ENCODE measurements around the gene SCNN1A.

DNA sequence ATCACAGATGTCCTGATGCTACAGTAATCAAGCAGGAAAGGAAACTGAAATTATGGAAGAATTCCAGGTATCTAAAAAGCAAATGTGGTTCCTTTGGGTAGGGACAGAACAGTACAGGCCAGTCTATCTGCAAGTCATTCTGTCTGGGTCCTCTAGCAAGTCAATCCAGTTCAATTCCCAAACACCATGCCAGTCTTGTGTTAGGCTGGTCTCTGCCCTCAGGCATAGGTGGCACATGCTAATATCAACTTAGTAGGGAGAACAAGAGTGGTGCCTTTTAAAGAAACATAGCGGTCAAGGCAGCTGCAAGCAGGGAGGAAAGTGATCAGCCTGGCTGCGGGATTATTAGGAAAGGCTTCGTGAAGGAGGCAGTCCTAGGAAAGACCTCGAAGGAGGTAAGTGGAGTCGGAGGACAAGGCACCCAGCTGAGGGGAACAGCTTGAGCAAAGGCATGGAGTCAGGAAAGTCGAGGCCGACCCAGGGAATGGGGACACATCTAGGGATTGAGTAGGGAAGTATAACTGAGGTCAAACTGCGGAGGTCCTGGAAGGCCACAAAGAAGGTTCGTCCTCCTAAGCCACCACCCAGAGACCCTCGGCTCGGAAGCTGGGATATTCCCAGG is 68.7 kb downstream of the SCNN1A start:
- TF ChIP-seq, protein P1, sequence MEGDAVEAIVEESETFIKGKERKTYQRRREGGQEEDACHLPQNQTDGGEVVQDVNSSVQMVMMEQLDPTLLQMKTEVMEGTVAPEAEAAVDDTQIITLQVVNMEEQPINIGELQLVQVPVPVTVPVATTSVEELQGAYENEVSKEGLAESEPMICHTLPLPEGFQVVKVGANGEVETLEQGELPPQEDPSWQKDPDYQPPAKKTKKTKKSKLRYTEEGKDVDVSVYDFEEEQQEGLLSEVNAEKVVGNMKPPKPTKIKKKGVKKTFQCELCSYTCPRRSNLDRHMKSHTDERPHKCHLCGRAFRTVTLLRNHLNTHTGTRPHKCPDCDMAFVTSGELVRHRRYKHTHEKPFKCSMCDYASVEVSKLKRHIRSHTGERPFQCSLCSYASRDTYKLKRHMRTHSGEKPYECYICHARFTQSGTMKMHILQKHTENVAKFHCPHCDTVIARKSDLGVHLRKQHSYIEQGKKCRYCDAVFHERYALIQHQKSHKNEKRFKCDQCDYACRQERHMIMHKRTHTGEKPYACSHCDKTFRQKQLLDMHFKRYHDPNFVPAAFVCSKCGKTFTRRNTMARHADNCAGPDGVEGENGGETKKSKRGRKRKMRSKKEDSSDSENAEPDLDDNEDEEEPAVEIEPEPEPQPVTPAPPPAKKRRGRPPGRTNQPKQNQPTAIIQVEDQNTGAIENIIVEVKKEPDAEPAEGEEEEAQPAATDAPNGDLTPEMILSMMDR (IDR thresholded peaks at IDR 0.05), result no peak
- no peak for TF ChIP-seq POLR2A (IDR thresholded peaks at IDR 0.05)
